ENCODE data around the gene GJC2. TPM values are rescaled to one million over a fixed set of nuclear protein-coding genes. Genes with fewer than 3 reads are reported as not detected.

GJC2 gene
- total and polyA plus RNA-seq, 2 donors (not counting 3 experiments of a cell fraction or from before 2014, with no cell fraction given), result 0.58 to 1.2 TPM

DNA sequence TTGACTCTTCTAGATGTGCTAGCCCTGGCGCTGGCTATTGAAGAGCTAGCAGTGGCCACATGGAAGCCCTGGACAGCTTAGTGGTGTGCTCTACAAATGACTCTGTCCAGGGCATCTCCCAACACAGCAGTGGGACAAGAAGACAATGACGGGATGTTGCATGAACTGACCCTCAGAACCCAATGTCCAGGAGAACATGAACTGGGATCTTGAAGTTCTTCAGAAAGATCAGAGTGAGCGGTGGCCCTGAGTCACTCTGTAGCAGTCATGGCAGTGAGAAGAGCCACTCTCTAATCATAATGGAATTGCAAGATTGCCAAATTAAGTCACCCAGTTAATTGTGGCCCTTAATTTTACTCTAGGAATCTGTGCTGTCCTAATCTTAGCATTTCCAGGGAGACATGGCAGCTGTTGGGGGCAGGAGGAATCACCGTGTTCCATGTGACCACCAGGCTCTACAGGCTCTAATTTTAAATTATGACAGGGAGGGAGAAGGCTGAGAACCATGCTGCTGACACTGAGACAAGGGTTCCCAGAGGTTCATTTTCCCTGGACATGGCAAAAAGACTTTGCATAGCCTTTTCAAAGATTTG lies 47.9 kb downstream of the GJC2 start:
- H4K20me1 ChIP-seq (replicated peaks; ENCODE audit: control insufficient read depth, extremely low read depth, insufficient read depth, low read length), result no peaks in the 10 kb centered on the region
- no peak for DNase-seq (ENCODE audit: low read depth, low spot score)
- no peak overlapping the region for H3K4me3 ChIP-seq (replicated peaks in 1 of 3; ENCODE audit: insufficient read depth in 1 of 3, low read depth in 1 of 3, low read length in 3 of 3)
- TF ChIP-seq, protein P1, sequence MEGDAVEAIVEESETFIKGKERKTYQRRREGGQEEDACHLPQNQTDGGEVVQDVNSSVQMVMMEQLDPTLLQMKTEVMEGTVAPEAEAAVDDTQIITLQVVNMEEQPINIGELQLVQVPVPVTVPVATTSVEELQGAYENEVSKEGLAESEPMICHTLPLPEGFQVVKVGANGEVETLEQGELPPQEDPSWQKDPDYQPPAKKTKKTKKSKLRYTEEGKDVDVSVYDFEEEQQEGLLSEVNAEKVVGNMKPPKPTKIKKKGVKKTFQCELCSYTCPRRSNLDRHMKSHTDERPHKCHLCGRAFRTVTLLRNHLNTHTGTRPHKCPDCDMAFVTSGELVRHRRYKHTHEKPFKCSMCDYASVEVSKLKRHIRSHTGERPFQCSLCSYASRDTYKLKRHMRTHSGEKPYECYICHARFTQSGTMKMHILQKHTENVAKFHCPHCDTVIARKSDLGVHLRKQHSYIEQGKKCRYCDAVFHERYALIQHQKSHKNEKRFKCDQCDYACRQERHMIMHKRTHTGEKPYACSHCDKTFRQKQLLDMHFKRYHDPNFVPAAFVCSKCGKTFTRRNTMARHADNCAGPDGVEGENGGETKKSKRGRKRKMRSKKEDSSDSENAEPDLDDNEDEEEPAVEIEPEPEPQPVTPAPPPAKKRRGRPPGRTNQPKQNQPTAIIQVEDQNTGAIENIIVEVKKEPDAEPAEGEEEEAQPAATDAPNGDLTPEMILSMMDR (IDR thresholded peaks at IDR 0.05; ENCODE audit: extremely low read depth in 1 of 2, insufficient read depth in 1 of 2, low read depth in 1 of 2, low read length in 2 of 2), result no peak
- no peak for TF ChIP-seq POLR2A (IDR thresholded peaks at IDR 0.05; ENCODE audit: low read depth, low read length)
- TF ChIP-seq EZH2 (IDR thresholded peaks at IDR 0.05; ENCODE audit: borderline replicate concordance, low read depth, low read length, severe bottlenecking), result no peak
- no peak for TF ChIP-seq POLR2AphosphoS5 (IDR thresholded peaks at IDR 0.05; ENCODE audit: insufficient read depth, low read depth, low read length)
- TF ChIP-seq, protein P2, sequence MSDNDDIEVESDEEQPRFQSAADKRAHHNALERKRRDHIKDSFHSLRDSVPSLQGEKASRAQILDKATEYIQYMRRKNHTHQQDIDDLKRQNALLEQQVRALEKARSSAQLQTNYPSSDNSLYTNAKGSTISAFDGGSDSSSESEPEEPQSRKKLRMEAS (IDR thresholded peaks at IDR 0.05; ENCODE audit: insufficient read depth, insufficient read length), result no peak
- TF ChIP-seq MYC (IDR thresholded peaks at IDR 0.05; ENCODE audit: low read depth, low read length), result no peak
- TF ChIP-seq FOS (IDR thresholded peaks at IDR 0.05; ENCODE audit: borderline replicate concordance, insufficient read depth, low read length), result no peak
- no peak for TF ChIP-seq JUN (IDR thresholded peaks at IDR 0.05; ENCODE audit: borderline replicate concordance, insufficient read depth, insufficient read length, low read depth)
- no peak for TF ChIP-seq GATA2 (IDR thresholded peaks at IDR 0.05; ENCODE audit: insufficient read depth, insufficient read length, low read depth, low read length)
- no peaks in the 10 kb centered on the region for H3K9me3 ChIP-seq (replicated peaks; ENCODE audit: control insufficient read depth, insufficient read depth, low read length)
- H3K79me2 ChIP-seq (ENCODE audit: control insufficient read depth, insufficient read depth, low read length), result no peaks in the 10 kb centered on the region
- intact Hi-C loops (cut with micrococcal nuclease) (no loop called here), dilution Hi-C loops (cut with MboI; ENCODE audit: extremely low pct_ligation_motif_present, low sequenced_read_pairs) (no loop called here)
- no peak for FAIRE-seq
- H3K27ac ChIP-seq (ENCODE audit: insufficient read depth, low read depth, low read length), result no peak overlapping the region
- no peak overlapping the region for H2AFZ ChIP-seq (ENCODE audit: low read depth, low read length)
- no peaks in the 10 kb centered on the region for H3K27me3 ChIP-seq (ENCODE audit: control insufficient read depth in 2 of 2, insufficient read depth in 2 of 2, low read length in 2 of 2)
- no peaks in the 10 kb centered on the region for H3K9me1 ChIP-seq (replicated peaks; ENCODE audit: control insufficient read depth, extremely low read depth, insufficient read depth, low read length)
- H3K9ac ChIP-seq (replicated peaks; ENCODE audit: extremely low read depth, insufficient read depth, low read length), result no peak overlapping the region
- ChIA-PET CTCF (no interaction called here), POLR2A (no interaction called here)
- H3K4me1 ChIP-seq (ENCODE audit: control insufficient read depth, extremely low read depth, insufficient read depth, low read length), result no peaks in the 10 kb centered on the region
- BruUV-seq (replicated peaks), result no TSS peak
- no peaks in the 10 kb centered on the region for H3K36me3 ChIP-seq (ENCODE audit: control insufficient read depth in 2 of 2, extremely low read depth in 1 of 2, insufficient read depth in 2 of 2, low read length in 2 of 2)
- no peak overlapping the region for H3K4me2 ChIP-seq (ENCODE audit: insufficient read depth, low read length)

Data from endothelial cell of umbilical vein (primary cell).